ENCODE data around the gene IMPDH1. TPM values are rescaled to one million over a fixed set of nuclear protein-coding genes. Genes with fewer than 3 reads are reported as not detected.

IMPDH1 gene
- total and polyA plus RNA-seq, 9 of the 15 experiments (the other 6 are each of a cell fraction or from before 2014, with no cell fraction given): 0.80 to 118 (median 64.3) TPM

GRCh38 chr7:128374041-128374440 is 35.7 kb downstream of the IMPDH1 start:
- Histone ChIP-seq H3K4me2 (ENCODE audit: insufficient read depth, low read length) (no peak overlapping the region), H3K9me1 (ENCODE audit: control insufficient read depth, insufficient read depth, low read length) (no peaks in the 10 kb centered on the region), H3K79me2 (ENCODE audit: control insufficient read depth, insufficient read depth, low read length) (no peaks in the 10 kb centered on the region), H3K36me3 (ENCODE audit: control insufficient read depth, insufficient read depth, low read length) (no peaks in the 10 kb centered on the region), H3K9ac (ENCODE audit: insufficient read depth in 1 of 2, low read depth in 2 of 2, low read length in 2 of 2) (no peak overlapping the region), H3K9me3 (replicated peaks; ENCODE audit: control insufficient read depth, insufficient read depth, low read depth, low read length) (no peaks in the 10 kb centered on the region), H4K20me1 (replicated peaks; ENCODE audit: control insufficient read depth, insufficient read depth, low read length) (no peaks in the 10 kb centered on the region), H2AFZ (ENCODE audit: low read depth, low read length) (no peak overlapping the region), H3K4me1 (replicated peaks in 1 of 2; ENCODE audit: control insufficient read depth in 2 of 2, insufficient read depth in 2 of 2, low read length in 2 of 2) (no peaks in the 10 kb centered on the region), H3K27ac (ENCODE audit: extremely low read depth, low read depth, low read length) (no peak overlapping the region), H3K27me3 (ENCODE audit: control insufficient read depth in 2 of 2, insufficient read depth in 2 of 2, low read length in 2 of 2) (peaks cover 0 to 2% of the 10 kb centered on the region in 2 experiments; a peak in 2 of 5 replicates), H3K4me3 (no peak overlapping the region)
- BruUV-seq (replicated peaks): no TSS peak
- TF ChIP-seq ZEB2 (IDR thresholded peaks at IDR 0.05) (0 out of 2 replicates have a peak, but pooled peaks have one; percentile 21), ZNF644 (tag; IDR thresholded peaks at IDR 0.05; ENCODE audit: low read depth) (no peak), TSHZ1 (CRISPR knock-in tag; IDR thresholded peaks at IDR 0.05) (no peak), ARID2 (IDR thresholded peaks at IDR 0.05) (no peak), ZFP30 (CRISPR knock-in tag; IDR thresholded peaks at IDR 0.05; ENCODE audit: borderline replicate concordance) (no peak), MTF1 (CRISPR knock-in tag; IDR thresholded peaks at IDR 0.05; ENCODE audit: borderline replicate concordance) (no peak)
- intact Hi-C loops (cut with micrococcal nuclease) (no loop called here), in situ Hi-C loops (cut with MboI) (no loop called here)
- ChIA-PET CTCF (ENCODE audit: low intra/inter-chr PET ratio) (no interaction called here), POLR2A (interaction anchor here (0.6 to 2.0 kb wide), 6 partner anchors 12 to 44 kb away, joined by 3 to 5 read pairs (median 3); no protein-coding TSS in a partner anchor)
- no peak for DNase-seq (ENCODE audit: extremely low read depth in 1 of 4, low spot score in 3 of 4)
- no peak for FAIRE-seq
- WGBS (ENCODE audit: insufficient coverage, low coverage, missing lambda C conversion rate): 4% methylated on average over 1 of the region's 1 CpG
- no peak for ATAC-seq
